Measurements from ENCODE around the gene SLC22A2.
"Not testable (repeated sequence)": the region's sequence is repeated elsewhere in the genome, so short reads cannot be mapped to it uniquely, and the experiment has no call there.

Gene SLC22A2

DNA sequence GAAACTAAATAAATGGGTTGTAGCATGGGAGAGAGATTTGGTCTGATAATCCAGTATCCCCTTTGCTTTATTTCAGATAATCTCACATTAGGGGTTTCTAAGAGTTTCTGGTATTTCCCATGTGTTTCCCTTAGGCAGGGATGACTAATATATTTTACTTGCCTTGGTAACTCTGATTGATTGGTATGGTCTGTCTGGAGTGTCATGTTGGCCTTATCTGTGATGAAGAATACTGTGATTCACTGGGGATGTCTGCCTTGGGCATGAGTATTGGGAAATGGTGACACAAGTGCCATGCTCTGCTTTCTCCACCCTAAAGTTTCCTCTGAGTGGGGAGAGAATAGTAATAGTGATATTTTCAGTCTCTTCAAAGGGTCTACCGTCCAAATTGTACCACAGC is 10.1 kb downstream of the SLC22A2 start:
- DNase-seq (ENCODE audit: low read depth, low spot score): no peak

DNA sequence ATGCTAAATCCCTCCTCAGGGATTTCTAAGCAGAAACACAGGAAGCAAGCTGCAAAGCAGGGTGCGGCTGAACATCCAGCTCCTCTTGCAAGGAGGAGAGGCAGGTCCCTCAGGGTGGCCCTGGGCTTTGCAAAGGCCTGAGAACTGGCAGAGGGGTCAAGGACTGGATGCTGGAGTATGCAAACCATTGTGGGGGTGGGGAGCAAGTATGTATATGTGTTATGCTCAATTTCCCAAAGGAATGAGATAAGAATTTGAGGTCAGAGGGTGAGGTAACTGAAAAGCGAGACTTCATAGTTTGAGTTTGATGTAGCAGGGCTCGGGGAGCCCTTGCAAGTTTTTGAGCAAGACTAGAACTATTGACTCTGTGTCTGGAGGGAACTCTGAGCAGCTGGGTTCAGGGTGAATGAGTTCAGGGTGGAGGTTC is 11.2 kb downstream of the SLC22A2 start:
- no peak for DNase-seq (ENCODE audit: low read depth, low spot score)

DNA sequence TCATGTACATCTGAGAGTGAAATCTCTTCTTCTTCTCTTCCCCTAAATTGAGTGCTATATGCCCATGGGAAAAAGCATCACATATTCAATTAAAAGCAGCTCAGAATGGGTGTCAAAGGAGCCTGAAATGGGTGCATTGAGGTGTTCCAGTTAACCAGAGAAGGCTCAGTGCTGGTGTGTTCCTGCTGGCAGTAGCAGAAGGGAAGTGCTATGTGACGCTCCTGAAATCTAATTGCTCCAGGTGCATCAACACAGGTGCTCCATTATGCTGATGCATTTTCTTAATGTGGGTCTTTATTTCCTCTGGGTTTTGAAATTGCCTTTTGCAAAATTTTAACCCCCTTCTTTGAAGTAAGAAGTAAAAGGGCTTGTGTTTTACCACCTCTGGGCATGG is 17.9 kb downstream of the SLC22A2 start:
- DNase-seq (ENCODE audit: low read depth, low spot score): no peak

DNA sequence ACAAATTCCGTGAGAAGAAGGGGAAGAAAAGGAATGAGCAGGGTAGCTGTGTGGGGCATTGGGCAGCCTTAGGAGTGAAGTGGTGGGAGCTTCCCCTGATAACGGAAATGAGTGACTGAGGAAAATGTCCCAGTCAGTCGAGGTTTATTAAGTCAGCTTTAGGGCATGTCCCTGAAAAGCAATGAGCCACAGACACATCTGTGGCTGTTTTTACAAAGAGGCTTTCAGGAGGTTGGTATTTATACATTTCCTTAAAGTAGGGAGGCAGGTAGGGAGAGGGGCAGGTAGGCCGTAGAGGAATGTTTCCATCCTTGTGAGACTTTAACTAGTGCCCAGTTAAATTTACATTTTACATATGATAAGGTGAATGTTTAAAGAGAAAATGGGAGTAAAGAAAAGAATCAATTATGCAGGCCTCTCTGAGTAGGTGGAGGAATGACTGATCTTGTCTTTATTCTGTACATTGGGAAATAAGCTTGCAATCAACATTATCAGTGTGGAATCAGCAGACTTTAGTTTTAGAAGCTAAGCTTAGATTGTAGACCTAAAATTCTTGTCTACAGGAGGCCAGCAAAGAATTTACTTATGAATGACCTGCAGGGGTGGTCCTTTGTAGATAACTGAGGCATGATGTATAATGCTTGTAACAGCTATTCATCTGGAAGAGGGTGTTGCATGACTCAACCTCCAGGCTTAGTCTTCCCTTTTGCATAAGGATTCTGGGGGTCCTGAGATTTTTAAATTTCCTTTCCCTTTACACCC is 18.5 kb downstream of the SLC22A2 start:
- DNase-seq (ENCODE audit: low read depth, low spot score): no peak

DNA sequence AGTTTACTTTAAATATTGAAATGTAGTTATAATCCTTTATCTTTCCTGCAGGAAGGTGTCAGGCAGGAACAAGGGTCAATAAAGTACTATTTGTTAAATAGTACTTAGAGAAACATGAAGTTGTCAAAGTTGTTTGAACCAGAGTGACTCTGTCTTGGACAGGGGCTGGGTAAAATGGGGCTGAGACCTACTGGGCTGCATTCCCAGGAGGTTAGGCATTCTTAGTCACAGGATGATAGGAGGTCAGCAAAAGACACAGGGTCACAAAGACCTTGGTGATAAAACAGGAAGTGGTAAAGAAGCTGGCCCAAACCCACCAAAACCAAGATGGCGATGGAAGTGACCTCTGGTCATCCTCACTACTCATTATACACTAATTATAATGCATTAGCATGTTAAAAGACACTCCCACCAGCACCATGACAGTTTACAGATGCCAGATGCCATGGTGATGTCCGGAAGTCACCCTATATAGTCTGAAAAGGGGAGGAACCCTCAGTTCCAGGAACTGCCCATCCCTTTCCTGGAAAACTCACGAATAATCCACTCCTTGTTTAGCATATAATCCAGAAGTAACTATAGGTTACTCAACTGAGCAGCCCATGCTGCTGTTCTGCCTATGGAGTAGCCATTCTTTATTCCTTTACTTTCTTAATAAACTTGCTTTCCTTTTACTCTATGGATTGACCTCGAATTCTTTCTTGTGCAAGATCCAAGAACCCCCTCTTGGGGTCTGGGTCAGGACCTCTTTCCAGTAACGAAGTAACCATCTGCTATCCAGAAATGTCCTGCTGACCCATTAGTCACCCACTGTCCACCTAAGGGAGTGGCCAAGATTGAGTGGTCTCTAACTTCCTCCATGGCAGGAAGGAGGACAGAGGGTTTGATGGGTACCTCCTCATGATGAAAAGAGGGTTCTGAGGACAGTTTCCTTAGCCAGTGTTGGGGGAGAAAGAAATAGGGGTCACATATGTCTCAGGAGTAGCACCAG is 19.6 kb downstream of the SLC22A2 start:
- no peak for DNase-seq (ENCODE audit: low read depth, low spot score)

DNA sequence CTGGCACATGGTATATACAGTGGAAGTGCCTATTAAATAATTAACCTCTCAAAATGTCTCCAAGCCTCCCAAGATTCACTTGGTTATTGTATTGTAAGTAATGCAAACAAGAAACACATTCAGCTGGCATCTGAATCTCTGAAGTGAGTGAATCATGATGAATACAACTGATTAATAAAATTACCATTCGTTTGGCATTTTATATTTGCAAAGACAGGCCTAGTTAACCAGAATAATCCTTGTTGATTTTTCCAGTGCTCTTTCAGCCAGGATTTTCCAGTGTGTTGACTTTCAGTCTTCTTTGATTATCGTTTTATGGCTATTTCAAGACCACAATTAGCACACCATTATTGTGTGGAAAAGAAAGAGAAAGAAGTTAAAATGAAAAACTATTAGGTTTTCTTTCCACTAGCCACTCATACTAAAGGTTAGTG is 20.3 kb downstream of the SLC22A2 start:
- peak; percentile 34 for DNase-seq (ENCODE audit: low read depth, low spot score)

DNA sequence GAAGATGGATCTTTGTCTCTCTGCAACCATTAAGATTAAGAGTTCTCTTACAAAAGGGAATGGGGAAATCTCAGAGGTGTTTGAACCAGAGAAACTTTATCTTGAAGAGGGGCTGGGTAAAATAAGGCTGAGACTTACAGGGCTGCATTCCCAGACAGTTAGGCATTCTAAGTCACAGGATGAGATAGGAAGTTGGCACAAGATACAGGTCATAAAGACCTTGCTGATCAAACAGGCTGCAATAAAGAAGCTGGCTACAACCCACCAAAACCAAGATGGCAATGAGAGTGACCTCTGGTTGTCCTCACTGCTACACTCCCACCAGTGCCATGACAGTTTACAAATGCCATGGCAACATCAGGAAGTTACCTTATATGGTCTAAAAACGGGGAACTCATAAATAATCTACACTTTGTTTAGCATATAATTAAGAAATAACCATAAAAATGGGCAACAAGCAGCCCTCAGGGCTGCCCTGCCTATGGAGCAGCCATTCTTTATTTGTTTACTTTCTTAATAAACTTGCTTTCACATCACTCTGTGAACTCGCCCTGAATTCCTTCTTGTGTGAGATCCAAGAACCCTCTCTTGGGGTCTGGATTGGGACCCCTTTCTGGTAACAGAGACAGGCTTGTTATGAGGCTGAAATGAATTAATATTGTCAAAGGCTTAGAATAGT is 20.9 kb downstream of the SLC22A2 start:
- DNase-seq (ENCODE audit: low read depth, low spot score): peak; percentile 41

DNA sequence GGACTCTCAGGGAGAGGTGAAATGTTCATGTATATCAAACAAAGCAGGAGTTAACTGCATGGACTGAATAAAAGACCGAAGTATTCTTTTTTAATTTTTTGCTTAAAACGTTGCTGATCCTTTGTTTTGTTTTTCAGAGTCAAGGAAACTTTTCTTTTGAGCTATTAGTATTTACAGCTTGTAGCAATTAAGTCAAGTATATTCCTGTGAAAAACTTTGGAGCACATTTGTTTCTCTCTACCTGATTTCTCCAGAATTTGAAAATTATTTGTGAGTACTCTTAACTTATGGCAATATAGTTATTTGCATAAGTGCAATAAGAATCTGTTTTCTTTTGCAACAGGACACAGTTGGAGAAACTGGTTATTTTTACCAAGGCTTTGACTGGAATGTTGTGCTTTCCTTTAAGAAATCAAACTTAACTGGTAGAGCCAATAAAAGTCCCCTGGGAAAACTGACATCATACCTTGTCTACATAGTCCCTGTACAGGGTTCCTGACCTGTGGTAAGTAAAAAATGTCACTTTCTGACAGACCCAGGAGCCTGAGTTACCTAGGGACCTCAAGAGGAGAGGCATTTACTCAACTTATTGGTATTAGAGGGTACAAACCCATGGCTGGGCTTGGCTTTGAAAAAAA is 22.3 kb downstream of the SLC22A2 start:
- DNase-seq (ENCODE audit: low read depth, low spot score): not testable (repeated sequence)

DNA sequence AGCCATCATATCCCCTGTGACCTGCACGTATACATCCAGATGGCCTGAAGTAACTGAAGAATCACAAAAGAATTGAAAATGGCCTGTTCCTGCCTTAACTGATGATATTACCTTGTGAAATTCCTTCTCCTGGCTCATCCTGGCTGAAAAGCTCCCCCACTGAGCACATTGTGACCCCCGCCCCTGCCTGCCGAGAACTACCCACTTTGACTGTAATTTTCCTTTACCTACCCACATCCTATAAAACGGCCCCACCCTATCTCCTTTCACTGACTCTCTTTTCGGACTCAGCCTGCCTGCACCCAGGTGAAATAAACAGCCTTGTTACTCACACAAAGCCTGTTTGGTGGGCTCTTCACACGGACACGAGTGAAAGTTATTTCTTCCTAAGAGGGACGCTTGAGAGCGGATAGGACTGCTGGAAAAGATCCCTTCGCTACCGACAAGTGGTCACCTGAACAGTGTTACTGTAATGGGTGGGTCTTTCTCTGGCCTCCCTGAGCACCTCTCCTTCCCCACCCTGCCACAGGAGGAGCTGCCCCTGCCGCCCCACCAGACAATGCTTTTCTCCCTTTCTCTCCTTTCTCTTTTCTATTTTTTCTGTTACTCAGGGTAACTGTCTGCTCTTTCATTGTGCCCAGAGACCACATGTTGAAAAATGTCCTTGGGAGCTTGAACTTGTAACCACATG is 24.5 kb downstream of the SLC22A2 start:
- DNase-seq (ENCODE audit: low read depth, low spot score): not testable (repeated sequence)

DNA sequence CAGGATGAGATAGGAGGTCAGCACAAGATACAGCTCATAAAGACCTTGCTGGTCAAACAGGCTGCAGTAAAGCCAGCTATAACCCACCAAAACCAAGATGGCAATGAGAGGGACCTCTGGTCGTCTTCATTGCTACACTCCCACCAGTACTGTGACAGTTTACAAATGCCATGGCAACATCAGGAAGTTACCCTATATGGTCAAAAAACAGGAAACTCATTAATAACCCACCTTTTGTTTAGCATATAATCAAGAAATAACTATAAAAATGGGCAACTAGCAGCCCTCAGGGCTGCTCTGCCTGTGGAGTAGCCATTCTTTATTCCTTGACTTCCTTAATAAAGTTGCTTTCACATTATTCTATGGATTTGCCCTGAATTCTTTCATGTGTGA is 30.9 kb downstream of the SLC22A2 start:
- no peak for DNase-seq (ENCODE audit: low read depth, low spot score)

DNA sequence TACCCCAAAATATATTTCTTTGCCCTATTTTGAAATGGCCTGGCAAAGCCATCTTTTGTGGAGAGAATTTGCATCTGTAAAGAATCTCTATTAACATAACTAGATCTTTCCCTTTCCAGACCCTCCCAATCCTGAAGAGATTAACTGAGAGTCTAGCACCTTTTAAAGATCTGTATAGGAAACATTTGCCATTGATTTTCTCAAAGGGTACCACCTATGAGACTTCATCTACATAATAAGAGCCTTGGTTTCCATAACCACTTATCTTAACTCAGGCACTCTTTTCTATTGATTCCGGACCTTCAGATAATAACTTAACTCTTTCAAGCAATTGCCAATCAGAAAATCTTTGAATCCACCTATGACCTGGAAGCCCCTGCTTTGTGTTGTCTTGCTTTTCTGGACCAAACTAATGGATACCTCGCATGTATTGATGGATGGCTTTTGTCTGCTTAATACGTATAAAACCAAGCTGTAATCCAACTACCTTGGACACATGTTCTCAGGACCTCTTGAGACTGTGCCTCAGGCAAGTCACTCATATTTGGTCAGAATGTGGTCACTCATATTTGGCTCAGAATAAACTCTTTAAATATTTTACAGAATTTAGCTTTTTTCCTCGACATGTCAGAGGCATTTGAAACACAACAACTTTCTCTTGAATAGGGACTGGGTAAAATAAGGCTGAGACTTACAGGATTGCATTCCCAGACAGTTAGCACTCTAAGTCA is 31.4 kb downstream of the SLC22A2 start:
- no peak for DNase-seq (ENCODE audit: low read depth, low spot score)

DNA sequence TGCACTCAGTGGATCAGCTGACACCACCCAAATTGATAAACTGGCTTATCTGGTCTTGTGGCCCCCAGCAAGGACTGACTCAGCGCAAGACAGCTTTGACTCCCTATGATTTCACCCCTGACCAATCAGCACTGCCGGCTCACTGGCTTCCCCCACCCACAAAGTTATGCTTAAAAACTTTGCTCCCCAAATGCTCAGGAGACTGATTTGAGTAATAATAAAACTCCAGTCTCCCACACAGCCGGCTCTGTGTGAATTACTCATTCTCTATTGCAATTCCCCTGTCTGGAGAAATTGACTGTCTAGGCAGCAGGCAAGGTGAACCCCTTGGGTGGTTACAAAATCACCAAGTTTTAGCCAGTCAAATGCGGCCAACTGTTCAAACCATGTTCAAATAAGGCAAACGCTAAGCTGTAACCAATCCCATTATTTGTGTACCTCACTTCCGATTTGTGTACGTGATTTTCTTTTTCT is 32.5 kb downstream of the SLC22A2 start:
- DNase-seq (ENCODE audit: low read depth, low spot score): no peak

DNA sequence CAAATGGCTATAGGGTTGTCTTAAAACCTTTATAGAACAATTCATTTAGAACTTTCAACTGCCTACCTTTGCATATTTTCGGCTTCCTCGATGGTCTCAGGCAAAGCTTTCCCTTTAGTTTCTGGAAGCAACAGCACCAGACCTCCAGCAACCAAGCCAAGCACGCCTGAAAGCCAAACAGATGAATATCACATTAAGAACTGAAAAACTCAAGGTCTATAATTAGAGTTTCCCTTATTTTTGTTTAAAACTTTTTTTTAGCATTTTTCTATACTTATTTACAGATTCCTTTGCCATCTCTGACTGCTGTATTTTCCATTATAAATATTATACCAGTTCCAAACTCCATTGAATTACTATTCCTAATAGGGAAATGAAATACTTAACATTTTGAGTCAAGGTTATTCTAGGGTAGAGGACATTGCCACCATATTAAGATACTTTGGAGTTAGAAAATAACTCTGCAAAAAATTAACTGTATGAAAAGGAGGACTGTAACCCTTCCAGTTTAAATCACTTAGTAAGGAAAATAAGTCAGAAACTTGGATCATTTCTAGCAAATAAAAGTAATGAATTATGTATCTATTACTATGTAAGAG is 33.9 kb downstream of the SLC22A2 start:
- no peak for DNase-seq (ENCODE audit: low read depth, low spot score)

DNA sequence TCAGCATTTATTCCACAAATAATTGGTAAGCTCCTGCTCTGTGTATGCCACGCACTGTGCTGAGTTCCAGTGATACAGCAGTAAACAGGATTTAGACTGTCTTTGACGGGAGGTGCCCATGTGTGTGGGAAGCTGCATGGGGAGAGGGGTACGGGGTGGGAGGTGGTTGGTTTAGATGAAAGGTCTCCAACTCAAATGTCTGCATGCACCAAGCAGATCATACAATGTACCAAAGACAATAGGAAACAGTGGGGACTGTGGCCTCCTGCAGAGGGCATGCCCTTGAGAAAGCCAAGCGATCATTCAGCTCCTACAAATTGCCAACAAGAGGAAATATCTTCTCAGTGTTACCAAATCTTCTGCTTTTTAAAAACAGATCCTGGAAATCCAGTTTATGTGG is 36.1 kb downstream of the SLC22A2 start:
- DNase-seq (ENCODE audit: low read depth, low spot score): no peak

DNA sequence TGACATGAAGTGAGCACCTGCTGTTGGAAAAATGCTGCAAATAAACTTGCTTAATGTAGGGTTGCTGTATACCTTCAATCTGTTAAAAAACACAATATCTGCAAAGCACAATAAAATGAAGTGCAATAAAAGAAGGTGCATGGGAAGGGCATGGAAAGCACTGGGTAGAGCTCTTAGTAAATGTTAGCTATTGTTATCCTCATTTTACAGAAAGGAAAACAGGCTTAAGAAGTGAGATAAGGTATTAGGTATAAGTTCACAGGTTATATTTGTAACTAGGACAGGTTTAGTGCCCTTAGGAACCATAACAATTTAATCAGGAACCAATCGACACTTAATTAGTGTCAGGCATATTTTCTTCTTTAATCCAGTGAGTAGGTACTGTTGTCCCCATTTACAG is 36.7 kb downstream of the SLC22A2 start:
- no peak for DNase-seq (ENCODE audit: low read depth, low spot score)

DNA sequence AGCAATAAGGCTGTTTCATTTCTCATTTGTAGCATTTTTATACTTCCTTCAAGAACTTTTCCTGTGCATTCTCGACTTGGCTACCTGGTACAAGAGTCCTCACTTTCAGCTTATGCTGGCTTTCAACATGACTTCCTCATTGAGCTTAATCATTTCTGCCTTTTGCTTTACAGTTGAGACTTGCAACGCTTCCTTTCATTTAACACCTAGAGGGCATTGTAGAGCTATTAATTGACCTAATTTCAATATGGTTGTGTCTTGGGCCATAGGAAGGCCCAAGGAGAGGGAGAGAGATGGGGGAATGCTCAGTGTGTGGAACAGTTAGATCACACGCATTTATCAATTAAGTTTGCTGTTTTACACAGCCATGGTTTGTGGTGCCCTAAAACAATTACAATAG is 37.2 kb downstream of the SLC22A2 start:
- no peak for DNase-seq (ENCODE audit: low read depth, low spot score)

DNA sequence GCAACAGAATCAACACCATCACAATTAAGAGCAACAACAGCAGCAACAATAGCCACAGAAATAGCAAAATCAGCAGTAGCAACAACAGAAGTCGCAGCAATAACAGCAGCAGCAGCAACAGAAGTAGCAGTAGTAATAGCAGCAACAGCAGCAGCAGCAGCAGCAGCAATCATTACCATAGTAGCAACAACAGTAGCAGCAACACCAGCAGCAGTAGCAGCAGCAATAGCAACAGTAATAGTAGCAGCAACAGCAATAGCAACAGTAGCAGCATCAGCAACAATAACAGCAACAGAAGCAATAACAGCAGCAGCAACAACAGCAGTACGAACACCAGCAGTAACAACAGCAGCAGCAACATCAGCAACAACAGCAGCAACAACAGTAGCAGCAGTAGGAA is 39.8 kb downstream of the SLC22A2 start:
- no peak for DNase-seq (ENCODE audit: low read depth, low spot score)

DNA sequence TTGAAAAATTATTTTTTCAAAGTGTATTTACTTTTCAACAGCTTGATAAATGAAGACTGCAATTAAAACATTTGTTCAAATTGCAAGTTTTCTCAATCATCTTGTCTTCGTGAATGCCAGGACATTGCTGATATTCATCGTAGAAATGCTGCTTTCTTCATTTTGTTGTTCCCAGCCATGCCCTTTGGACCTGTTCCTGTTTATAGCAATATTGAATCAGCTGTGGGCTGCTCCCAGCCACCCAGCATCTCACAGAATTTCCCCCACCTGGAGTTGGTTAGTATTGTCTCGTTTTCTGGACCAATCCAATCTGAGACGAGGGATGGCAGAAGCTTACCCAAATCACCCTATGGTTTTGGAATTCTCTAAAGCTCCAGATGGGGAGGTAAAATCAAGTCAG is 40.8 kb downstream of the SLC22A2 start:
- no peak for DNase-seq (ENCODE audit: low read depth, low spot score)

DNA sequence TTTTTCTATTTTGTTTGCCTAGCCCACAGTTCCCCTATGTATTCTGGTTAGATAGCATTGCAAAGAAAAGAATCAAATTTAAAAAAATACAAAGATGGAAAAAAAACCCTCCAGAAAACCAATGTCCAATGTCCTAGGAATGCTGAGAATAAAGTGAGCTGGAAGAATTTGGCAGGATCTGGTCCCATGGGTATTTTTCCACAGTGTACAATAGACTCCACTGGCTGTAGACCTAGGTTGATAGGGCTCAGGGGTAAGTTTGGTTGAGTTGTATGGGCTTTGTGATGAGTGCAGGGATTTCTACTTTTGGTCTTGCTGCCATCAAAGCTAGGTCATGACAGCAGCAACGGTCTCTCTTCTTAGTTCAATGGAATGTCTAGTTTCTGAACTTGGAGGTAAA is 41.5 kb downstream of the SLC22A2 start:
- no peak for DNase-seq (ENCODE audit: low read depth, low spot score)

DNA sequence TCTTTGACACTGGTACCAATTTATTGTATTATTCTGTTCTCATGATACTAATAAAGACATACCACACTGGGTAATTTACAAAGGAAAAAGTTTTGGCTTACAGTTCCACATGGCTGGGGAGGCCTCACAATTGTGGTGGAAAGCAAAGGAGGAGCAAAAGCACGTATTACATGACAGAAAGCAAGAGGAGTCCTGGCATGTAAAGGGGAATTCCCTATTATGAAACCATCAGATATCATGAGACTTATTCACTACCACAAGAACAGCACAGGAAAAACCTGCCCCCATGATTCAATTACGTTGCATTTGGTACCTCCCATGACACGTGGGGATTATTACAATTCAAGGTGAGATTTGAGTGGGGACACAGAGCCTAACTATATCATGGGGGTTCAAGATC is 43.4 kb downstream of the SLC22A2 start:
- DNase-seq (ENCODE audit: low read depth, low spot score): no peak
